22Rv1 (cell line): Measurements from ENCODE around the gene TM9SF4.

Experiments used
- H3K27ac ChIP-seq: fragments of 450-650 bp; 2 replicates; pipeline ENCODE4 v1.5.1; 2017
- ZFX ChIP-seq: fragments of 450-650 bp; IDR thresholded peaks from 2 replicates; pipeline ENCODE4 v1.6.1; 2017; ENCODE audit warnings: antibody characterized with exemption, borderline replicate concordance
- TF ChIP-seq, protein P1 (sequence below): fragments of 450-650 bp; IDR thresholded peaks from 2 replicates; pipeline ENCODE4 v1.5.1; 2017; ENCODE audit warnings: mild to moderate bottlenecking

The TM9SF4 gene

DNA sequence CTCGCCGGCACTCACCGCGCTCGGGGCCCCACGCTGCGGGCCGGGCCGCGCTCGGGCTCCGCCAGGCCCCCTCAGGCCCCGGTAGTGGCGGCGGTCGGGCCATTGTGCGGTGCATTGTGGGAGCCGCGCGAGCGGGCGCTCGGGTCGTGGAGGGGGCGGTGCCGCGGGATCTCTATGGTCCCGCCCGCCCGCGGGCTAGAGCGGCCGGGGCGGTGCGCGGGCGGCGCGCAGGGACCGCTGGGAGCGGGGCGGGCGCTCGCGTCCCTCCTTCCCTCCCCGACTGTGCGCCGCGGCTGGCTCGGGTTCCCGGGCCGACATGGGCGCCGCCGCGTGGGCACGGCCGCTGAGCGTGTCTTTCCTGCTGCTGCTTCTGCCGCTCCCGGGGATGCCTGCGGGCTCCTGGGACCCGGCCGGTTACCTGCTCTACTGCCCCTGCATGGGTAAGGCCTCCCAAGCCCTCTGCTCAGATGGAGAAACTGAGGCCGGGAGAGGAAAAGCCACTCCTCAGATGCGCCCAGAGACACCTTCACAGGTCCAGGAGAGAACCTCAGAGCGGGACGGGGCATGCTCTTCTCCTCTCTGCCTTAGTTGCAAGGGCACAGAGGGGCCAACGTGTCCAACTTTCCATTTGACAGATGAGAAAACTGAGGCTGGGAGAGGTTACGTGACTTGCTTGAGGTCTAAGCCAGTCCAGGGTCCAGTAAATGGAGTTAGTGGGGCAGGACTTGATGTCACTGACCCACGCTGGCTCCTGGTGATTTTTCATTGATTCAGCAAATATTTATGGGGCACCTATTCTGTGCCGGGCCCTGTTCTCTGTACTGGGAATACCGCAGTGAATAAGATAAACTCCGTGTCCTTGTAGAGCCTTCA, 98.3 kb downstream of the TM9SF4 start, which contains the start of the genes PLAGL2 and POFUT1:
Gene PLAGL2 (minus strand): TSS at position 118 of the 873 bp plus-strand sequence. CDS start 5,565 bp downstream, outside the sequence.
Gene POFUT1 (plus strand): TSS at position 255 of the 873 bp plus-strand sequence. CDS start 62 bp downstream, at position 317.
- H3K27ac ChIP-seq = peak within 1 kb of the TSS; percentile 81
- TF ChIP-seq, protein P1, sequence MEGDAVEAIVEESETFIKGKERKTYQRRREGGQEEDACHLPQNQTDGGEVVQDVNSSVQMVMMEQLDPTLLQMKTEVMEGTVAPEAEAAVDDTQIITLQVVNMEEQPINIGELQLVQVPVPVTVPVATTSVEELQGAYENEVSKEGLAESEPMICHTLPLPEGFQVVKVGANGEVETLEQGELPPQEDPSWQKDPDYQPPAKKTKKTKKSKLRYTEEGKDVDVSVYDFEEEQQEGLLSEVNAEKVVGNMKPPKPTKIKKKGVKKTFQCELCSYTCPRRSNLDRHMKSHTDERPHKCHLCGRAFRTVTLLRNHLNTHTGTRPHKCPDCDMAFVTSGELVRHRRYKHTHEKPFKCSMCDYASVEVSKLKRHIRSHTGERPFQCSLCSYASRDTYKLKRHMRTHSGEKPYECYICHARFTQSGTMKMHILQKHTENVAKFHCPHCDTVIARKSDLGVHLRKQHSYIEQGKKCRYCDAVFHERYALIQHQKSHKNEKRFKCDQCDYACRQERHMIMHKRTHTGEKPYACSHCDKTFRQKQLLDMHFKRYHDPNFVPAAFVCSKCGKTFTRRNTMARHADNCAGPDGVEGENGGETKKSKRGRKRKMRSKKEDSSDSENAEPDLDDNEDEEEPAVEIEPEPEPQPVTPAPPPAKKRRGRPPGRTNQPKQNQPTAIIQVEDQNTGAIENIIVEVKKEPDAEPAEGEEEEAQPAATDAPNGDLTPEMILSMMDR = peak; percentile 31
- TF ChIP-seq ZFX = no peak

DNA sequence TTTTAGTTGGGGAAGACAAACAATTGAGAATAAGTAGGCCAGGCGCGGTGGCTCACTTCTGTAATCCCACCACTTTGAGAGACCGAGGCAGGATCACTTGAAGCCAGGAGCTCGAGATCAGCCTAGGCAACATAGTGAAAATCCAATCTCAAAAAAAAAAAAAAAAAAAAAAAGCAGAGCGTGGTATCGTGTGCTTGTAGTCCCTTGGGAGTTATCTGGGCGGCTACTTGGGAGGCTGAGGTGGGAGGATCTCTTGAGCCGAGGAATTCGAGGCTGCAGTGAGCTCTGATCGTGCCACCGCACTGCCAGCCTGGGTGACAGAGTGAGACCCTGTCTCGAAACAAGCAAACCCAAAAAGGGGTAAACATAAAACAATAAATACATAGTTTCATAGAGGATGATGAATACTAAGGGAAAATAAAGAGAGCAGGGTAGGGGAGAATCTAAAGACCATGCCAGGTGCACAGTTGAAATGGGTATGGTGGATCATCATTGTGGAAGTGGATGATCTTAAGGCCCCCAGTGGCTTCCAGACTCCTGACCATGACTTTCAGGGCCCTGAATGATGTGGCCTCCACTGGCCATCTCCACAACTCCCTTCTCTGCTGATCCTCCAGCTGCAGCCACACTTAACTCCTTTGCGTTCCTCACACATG, 99.1 kb downstream of the TM9SF4 start:
- TF ChIP-seq ZFX = no peak
- TF ChIP-seq, protein P1 = no peak
- peak overlapping the region; percentile 81 for H3K27ac ChIP-seq

DNA sequence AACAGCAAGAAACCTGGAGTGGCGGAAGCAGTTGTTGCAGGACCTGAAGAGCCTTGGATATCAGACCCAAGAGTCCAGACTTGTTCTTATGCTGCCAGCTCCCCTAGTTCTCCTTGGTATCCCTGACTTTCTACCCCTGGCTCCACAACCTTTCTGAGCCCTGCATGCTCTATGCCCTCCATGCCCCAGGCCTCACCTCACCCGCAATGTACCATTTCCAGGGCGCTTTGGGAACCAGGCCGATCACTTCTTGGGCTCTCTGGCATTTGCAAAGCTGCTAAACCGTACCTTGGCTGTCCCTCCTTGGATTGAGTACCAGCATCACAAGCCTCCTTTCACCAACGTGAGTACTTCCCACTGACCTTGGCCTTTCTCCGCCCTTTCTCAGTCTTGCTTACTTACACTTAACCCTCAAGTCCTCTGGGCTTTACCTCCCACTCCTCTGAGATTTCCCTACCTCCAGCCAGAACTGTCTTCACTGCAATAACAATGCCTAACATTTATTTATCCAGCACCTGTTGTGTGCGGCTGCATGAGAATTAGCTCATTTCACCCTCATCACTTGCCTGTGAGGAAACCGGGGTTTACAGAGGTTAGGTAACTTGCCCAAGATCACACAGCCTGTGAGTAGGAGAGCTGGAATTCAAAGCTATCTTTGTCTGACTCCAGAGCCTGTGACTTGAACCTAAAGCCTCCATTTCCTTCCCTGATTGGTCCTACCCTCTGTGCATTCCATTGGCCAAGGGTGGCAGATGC, 100.5 kb downstream of the TM9SF4 start:
- no peak overlapping the region for H3K27ac ChIP-seq
- no peak for TF ChIP-seq ZFX
- TF ChIP-seq, protein P1 = no peak

DNA sequence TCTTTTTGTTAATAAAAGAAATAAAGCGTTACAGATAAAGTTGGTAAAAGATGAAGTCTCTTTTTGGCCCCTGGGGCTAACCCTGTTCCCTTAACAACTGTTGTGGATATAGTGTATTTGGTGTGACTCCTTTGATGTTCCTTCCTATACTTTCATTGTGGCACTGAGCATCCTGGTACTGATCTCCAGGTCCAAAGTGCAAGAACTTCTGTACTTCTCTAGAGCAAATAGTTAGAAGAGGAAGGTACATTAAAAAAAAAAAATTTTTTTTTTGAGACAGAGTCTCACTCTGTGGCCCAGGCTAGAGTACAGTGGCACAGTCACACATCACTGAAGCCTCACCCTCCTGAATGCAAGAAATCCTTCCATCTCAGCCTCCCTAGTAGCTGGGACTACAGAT, 104.4 kb downstream of the TM9SF4 start:
- no peak overlapping the region for H3K27ac ChIP-seq

DNA sequence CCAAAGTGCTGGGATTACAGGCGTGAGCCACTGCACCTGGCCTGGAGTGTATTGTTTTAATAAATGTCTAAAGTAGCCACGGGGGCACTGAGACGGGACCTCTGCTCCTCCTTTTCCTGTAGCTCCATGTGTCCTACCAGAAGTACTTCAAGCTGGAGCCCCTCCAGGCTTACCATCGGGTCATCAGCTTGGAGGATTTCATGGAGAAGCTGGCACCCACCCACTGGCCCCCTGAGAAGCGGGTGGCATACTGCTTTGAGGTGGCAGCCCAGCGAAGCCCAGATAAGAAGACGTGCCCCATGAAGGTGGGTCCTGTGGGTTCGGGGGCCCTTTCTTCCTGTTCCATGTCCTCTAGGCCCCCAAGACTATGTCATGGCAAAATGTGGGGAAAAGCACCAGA, 105.6 kb downstream of the TM9SF4 start:
- H3K27ac ChIP-seq = no peak overlapping the region
- no peak for TF ChIP-seq ZFX
- TF ChIP-seq, protein P1 = no peak

More for the DNA sequence above, 104.4 kb downstream of the TM9SF4 start:
- TF ChIP-seq, protein P1 = no peak
- TF ChIP-seq ZFX = no peak

DNA sequence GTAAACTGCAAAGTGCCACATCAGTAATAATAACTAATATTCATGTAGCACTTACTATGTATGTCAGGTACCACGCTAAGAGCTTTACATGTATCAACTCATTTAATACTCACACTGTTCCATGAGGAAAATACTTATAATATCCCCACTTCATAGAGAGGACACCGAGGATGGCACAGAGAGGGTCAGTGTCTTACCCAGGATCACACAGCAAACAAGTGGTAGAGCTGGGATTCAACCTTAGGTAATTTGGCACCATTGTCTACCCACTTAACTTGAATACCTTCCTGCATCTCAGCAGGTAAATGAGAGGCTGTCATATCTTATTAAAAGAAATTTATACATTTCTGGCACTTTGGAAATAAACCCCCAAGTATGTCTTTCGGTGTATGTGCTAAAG, 106.2 kb downstream of the TM9SF4 start:
- TF ChIP-seq ZFX = no peak
- TF ChIP-seq, protein P1 = no peak
- no peak overlapping the region for H3K27ac ChIP-seq
